ENCODE data around the gene ANO3. TPM values are rescaled to one million over a fixed set of nuclear protein-coding genes. Genes with fewer than 3 reads are reported as not detected.

ANO3 gene
- polyA plus RNA-seq, 3 donors: not detected

DNA sequence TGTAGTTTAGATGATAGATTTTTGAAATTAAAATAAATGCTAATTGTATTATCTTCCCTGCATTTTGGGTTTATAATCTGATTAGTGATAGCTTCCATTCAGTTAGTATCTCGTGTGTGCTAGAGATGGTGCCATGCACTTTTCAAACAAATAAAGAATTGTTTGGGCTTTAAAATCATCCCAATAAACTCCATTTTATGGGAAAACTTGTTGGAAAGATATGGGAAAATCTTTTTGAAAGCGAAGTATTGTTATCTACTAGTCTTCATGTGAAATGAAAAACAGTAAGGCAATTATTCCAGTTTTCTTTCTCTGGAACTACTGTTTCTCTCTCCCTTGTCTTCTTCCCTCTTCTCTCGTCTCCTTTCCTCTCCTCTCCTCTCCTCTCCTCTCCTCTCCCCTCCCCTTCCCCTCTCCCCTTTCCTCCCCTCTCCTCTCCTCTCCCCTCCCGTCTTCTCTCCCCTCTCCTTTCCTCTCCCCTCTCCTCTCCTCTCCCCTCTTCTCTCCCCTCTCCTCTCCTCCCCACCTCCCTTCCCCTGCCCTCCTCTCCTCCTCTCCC, 268.0 kb downstream of the ANO3 start:
- no peaks in the 10 kb centered on the region for H3K4me1 ChIP-seq (ENCODE audit: control insufficient read depth in 1 of 2, insufficient read depth in 2 of 2, low read length in 2 of 2)
- no peaks in the 10 kb centered on the region for H4K20me1 ChIP-seq (ENCODE audit: insufficient read depth, low read length)
- peaks cover 0 to 9% of the 10 kb centered on the region in 2 donors for H3K9me3 ChIP-seq (replicated peaks in 1 of 2; ENCODE audit: control insufficient read depth in 1 of 2, insufficient read depth in 1 of 2, low read length in 2 of 2)
- peaks cover 0 to 16% (median 3%) of the 10 kb centered on the region in 7 donors for H3K9me3 Mint-ChIP-seq
- no peak overlapping the region for H3K27ac ChIP-seq (ENCODE audit: low read depth in 1 of 2, low read length in 2 of 2)
- H3K9ac ChIP-seq (ENCODE audit: insufficient read depth, low read length, poor library complexity, severe bottlenecking): no peak overlapping the region
- no peak overlapping the region for H3K27ac Mint-ChIP-seq
- no peaks in the 10 kb centered on the region for H3K27me3 ChIP-seq (ENCODE audit: control insufficient read depth in 2 of 2, insufficient read depth in 2 of 2, low read length in 2 of 2)
- H2AFZ ChIP-seq (ENCODE audit: insufficient read depth, low read depth, low read length, poor library complexity, severe bottlenecking): no peak overlapping the region
- H3K36me3 ChIP-seq (replicated peaks in 1 of 2; ENCODE audit: control insufficient read depth in 1 of 2, insufficient read depth in 2 of 2, low read length in 2 of 2): no peaks in the 10 kb centered on the region
- no peaks in the 10 kb centered on the region for H3K27me3 Mint-ChIP-seq (ENCODE audit: low read depth in 3 of 3)
- no peaks in the 10 kb centered on the region for H3K36me3 Mint-ChIP-seq
- H3K79me2 ChIP-seq (ENCODE audit: insufficient read depth, low read length): no peaks in the 10 kb centered on the region
- TF ChIP-seq, protein P1, sequence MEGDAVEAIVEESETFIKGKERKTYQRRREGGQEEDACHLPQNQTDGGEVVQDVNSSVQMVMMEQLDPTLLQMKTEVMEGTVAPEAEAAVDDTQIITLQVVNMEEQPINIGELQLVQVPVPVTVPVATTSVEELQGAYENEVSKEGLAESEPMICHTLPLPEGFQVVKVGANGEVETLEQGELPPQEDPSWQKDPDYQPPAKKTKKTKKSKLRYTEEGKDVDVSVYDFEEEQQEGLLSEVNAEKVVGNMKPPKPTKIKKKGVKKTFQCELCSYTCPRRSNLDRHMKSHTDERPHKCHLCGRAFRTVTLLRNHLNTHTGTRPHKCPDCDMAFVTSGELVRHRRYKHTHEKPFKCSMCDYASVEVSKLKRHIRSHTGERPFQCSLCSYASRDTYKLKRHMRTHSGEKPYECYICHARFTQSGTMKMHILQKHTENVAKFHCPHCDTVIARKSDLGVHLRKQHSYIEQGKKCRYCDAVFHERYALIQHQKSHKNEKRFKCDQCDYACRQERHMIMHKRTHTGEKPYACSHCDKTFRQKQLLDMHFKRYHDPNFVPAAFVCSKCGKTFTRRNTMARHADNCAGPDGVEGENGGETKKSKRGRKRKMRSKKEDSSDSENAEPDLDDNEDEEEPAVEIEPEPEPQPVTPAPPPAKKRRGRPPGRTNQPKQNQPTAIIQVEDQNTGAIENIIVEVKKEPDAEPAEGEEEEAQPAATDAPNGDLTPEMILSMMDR (IDR thresholded peaks at IDR 0.05): no peak
- WGBS (ENCODE audit: insufficient coverage): 83% methylated on average over 1 of the region's 4 CpGs
- H3K4me3 Mint-ChIP-seq: no peak overlapping the region
- intact Hi-C loops (cut with micrococcal nuclease): no loop called here
- no peaks in the 10 kb centered on the region for H3K4me1 Mint-ChIP-seq
- DNase-seq: no peak
- H3K4me2 ChIP-seq (replicated peaks; ENCODE audit: extremely low read depth, low read length, poor library complexity, severe bottlenecking): no peak overlapping the region
- no peak overlapping the region for H3K4me3 ChIP-seq (replicated peaks in 1 of 3; ENCODE audit: low read depth in 2 of 3, low read length in 3 of 3)

DNA sequence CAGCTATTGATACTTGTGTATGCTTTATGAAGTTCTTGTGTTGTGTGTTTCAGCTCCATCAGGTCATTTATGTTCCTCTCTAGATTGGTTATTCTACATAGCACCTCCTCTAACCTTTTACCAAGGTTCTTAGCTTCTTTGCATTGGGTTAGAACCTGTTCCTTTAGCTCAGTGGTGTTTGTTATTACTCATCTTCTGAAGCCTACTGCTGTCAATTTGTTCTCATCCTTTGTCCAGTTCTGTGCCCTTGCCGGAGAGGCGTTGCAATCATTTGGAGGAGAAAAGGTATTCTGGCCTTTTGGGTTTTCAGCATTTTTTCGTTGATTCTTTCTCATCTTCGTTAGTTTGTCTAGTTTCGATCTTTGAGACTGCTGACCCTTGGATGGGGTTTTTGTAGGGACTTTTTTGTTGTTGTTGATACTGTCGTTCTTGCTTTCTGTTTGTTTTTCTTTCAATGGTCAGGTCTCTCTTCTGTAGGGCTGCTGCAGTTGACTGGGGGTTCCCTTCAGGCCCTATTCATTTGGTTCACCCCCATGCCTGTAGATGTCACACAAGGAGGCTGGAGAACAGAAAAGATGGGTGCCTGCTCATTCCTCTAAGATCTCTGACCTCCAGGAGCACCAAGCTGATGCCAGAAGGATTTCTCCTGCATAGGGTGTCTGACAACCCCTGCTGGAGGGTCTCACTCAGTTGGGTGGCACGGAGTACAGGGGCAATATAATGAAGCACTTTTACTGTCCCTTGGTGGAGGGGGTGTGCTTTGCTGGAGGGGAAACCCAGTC, 276.0 kb downstream of the ANO3 start:
- Mint-ChIP-seq H3K27me3 (ENCODE audit: low read depth in 3 of 3) (no peaks in the 10 kb centered on the region), H3K4me3 (no peak overlapping the region)
- H3K9me3 ChIP-seq (replicated peaks in 1 of 2; ENCODE audit: control insufficient read depth in 1 of 2, insufficient read depth in 1 of 2, low read length in 2 of 2): peaks cover 0 to 10% of the 10 kb centered on the region in 2 donors

More for the DNA sequence above, 276.0 kb downstream of the ANO3 start:
- intact Hi-C loops (cut with micrococcal nuclease): no loop called here
- no peak overlapping the region for H3K9ac ChIP-seq (ENCODE audit: insufficient read depth, low read length, poor library complexity, severe bottlenecking)
- no peaks in the 10 kb centered on the region for H3K27me3 ChIP-seq (ENCODE audit: control insufficient read depth in 2 of 2, insufficient read depth in 2 of 2, low read length in 2 of 2)
- no peak for DNase-seq
- no peak overlapping the region for H3K27ac ChIP-seq (ENCODE audit: low read depth in 1 of 2, low read length in 2 of 2)
- no peaks in the 10 kb centered on the region for H4K20me1 ChIP-seq (ENCODE audit: insufficient read depth, low read length)
- H3K27ac Mint-ChIP-seq: no peak overlapping the region
- H3K4me3 ChIP-seq (replicated peaks in 1 of 3; ENCODE audit: low read depth in 2 of 3, low read length in 3 of 3): no peak overlapping the region
- peaks cover 0 to 11% (median 5%) of the 10 kb centered on the region in 7 donors for H3K9me3 Mint-ChIP-seq
- no peak overlapping the region for H3K4me2 ChIP-seq (replicated peaks; ENCODE audit: extremely low read depth, low read length, poor library complexity, severe bottlenecking)
- no peaks in the 10 kb centered on the region for H3K4me1 Mint-ChIP-seq
- WGBS (ENCODE audit: insufficient coverage): 82% methylated on average over 5 of the region's 7 CpGs
- H3K79me2 ChIP-seq (ENCODE audit: insufficient read depth, low read length): no peaks in the 10 kb centered on the region
- TF ChIP-seq, protein P1 (IDR thresholded peaks at IDR 0.05): no peak
- no peaks in the 10 kb centered on the region for H3K36me3 Mint-ChIP-seq
- no peak overlapping the region for H2AFZ ChIP-seq (ENCODE audit: insufficient read depth, low read depth, low read length, poor library complexity, severe bottlenecking)
- no peaks in the 10 kb centered on the region for H3K36me3 ChIP-seq (replicated peaks in 1 of 2; ENCODE audit: control insufficient read depth in 1 of 2, insufficient read depth in 2 of 2, low read length in 2 of 2)
- H3K4me1 ChIP-seq (ENCODE audit: control insufficient read depth in 1 of 2, insufficient read depth in 2 of 2, low read length in 2 of 2): no peaks in the 10 kb centered on the region
